ENCODE data around the gene TRAF3.
"Not testable (repeated sequence)": the region's sequence is repeated elsewhere in the genome, so short reads cannot be mapped to it uniquely, and the experiment has no call there.

The TRAF3 gene

DNA sequence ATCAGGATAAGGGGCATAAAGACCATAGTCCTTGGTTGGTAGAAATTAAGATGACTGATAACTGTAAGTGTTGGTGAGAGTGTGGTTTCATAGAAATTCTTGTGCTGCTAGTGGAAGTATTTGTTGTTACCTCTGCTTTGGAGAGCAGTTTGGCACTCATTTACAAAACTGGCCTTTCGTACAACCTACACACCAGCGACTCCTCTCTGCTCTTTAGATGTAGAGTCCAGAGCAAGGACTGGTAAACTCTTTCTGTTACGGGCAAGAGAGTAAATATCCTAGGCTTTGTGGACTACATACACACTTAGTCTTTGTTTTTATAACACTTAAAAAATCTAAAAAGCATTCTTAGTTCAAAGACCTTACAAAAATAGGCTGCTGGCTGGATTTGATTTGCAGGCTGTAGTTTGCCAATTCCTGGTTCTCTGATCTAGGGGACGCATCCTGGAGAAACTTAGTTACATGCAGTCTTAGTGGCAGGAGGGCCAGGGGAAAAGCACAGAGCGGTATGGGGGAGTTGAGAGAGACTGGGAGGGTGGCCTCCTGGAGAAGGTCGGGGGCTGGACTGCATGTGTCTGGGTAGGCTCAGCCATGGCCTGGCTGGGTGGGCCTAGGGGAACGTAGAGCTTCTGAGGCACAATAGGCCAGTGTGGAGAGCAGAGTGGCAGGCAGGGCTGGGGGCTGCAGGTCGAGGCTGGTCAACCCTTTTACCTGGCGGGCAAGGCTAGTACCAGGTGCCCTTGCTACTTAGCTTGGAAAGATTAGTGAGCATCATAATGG is 89.9 kb downstream of the TRAF3 start:
- DNase-seq (ENCODE audit: low spot score), result no peak

DNA sequence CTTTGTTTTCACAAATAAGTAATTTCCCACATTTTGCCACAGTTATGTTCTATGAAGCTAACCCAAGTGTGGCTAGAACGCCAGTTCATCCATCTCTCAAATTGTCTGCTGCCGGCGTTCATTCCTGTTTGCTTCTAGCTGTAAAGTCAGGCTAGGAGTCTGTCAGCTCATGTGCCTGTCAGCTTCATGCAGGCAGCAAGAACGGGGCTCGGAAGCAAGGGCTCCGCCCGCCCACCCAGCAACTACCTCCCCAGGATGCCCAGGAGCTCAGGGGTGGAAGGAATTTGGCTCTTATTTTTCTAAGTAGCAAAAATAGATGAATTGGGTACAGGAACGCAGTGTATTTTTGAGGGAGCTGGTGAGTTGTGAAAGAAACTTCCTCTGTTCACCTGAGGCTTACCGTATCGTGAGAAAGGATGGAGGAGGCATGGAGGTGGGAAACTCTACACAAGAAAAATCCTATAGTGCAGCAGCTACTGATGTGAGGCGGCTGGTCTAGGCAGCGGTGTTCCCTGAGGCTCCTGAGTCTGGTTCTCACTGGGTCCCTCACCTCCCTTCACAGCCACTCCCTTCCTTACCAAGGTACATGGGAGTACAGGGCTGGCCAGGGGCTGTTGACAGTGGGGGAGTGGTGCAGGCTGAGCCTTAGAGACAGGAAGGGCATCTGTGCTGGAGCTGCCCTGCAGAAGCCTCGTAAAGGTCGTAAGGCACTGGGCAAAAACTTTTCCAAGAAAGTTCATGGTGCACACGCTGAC is 90.8 kb downstream of the TRAF3 start:
- no peak for DNase-seq (ENCODE audit: low spot score)

DNA sequence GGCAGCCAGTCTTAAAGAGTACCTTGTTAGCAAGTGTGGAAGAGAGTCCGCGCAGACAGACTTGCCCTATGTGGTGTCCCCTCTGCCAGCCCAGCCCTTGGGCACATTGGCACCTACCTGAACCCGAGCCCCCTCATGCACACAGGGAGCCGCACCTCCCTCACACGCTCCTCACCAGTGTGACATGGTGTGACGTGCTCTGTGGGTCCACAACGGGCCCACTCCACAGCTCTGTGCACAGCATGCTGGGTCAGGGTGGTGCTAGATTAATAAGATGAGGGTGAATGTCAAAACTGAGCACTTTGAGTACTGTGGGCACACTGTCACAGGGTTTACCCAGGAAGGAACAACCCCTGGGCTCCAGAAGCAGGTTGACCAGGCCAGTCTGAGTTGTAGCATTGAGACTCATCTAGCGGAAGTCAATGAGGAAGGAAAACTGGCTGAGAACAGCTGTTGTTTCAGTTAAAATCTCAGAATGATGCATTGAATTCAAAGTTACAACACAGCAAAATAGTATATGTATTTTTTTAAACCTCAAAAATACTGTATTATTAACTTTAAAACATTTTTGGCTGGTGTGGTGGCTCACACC is 91.8 kb downstream of the TRAF3 start:
- DNase-seq (ENCODE audit: low spot score), result no peak

DNA sequence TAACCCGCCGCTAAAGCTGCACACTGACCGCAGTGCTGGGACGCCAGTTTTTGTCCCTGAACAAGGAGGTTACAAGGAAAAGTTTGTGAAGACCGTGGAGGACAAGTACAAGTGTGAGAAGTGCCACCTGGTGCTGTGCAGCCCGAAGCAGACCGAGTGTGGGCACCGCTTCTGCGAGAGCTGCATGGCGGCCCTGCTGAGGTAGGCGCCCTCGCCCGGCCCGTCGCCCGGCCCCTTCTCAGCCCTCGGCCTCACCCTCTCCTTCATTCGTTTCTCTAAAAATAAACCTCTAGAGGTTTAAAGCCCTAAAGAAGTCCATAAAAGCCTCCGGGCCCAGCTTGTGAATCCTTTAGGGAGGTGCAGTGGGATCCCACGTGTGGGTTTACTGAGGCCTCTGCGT is 93.0 kb downstream of the TRAF3 start:
- DNase-seq (ENCODE audit: low spot score), result no peak

DNA sequence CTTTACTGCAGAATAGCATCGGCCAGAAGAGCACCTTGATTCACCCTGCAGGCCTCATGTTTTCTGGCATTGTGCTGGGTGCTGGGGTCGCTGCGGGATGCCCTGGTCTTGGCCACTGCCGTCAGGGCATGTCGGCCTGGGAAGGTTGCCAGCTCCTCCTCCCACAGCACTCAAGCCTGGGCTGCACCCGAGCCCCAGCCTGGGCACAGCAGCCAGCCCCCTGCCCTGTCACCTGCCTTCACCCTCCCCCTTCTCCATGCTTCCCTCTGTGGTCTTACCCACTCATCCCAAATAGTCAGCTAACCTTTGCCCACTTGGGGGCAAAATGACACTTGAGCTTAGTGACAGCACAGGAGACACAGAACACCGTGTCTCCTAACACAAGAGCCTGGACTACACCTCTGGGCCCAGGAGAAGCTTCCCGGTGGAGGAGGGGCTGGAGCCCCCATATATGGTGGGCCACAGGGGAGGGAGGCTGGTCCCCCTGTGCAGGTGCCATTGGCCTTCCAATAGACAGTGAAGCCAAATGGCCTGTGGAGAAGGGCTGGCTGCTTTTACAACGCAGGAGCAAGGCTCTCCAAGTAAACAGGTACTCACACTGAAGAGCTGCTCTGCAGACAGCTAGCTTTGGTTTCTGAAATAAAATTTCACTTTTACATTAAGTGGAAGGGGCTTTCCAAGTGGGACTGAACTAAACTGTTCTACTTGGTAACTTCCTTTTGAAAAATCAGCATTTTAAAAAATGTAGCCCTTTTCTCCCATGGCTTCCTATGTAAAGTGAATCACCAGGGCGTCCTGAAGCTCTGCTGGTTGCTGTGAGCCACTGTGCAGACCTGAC is 94.0 kb downstream of the TRAF3 start:
- DNase-seq (ENCODE audit: low spot score), result no peak

DNA sequence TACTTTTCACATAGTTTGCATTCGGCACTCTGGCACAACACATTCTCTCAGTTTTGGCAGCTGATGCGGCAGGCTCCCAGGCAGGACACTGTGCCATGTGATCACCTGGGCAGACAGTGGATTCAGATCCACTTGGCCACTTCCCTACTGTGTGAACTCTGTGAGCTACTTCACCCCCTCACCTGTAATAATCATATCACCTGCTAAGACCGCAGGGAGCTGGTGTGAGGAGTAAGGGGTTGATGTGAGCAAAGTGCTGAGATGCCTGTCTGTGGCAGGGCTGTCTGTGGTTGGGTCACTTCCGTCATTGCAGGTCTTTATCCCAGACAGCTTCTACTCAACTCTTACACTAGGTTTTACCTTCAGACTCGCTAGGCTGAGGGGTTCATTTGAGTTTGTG is 94.8 kb downstream of the TRAF3 start:
- DNase-seq (ENCODE audit: low spot score), result no peak

DNA sequence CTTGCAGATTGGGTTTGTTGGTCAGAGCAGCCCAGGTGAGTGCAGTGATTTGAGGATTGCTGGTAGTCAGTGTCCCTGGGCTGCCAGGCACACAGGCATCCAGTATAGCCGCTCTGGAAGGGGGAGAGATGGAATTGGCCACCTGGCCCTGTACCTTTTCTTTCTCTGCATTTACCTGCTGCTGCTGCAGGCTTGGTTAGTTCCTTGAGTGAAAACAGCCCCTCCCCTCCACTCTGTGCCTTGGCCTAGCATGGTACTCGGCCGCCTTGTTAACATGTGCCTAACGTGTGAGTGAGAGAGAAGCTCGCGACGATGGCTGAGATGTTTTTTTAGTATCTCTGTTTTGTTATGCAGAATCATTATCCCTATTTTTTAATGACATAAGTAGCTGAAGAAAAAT is 95.9 kb downstream of the TRAF3 start:
- no peak for DNase-seq (ENCODE audit: low spot score)

DNA sequence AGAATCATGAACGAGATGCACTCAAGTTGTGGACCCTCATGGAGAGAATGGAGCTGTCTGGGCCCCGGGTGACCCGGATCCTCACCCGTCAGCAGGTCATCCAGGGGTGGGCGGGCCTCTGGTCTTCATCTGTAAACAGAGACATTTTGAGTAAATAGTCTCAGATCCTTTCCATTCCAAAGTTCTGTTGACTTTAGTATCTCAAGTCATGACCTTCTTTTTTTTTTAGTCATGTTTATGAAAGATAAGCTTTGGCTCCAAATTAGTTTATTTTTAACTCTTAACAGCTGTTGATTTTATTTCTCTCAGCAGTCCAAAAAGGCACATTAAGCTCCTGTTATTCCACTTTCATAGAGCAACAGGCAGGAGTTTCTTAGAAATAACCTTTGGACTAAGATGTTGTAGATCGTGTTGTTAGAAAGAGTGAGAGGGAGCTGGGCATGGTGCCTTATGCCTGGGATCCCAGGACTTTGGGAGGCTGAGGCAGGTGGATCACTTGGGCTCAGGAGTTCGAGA is 96.4 kb downstream of the TRAF3 start:
- no peak for DNase-seq (ENCODE audit: low spot score)

DNA sequence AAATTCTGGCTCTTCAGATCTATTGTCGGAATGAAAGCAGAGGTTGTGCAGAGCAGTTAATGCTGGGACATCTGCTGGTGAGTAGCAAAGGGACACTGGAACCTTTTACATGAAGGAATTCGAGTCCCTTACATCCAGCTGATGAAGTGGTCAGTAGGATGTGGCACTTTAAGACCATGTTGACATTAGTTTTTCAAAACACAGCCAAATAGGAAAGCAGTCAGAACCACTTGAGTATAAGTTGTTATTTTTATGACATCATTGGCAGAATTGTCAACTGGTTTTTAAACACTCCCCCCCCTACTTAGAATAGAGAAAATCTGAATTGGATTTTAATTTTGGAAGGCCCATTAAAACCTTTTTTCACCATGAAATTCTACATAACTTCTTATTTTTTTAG is 98.4 kb downstream of the TRAF3 start:
- DNase-seq (ENCODE audit: low spot score), result no peak

DNA sequence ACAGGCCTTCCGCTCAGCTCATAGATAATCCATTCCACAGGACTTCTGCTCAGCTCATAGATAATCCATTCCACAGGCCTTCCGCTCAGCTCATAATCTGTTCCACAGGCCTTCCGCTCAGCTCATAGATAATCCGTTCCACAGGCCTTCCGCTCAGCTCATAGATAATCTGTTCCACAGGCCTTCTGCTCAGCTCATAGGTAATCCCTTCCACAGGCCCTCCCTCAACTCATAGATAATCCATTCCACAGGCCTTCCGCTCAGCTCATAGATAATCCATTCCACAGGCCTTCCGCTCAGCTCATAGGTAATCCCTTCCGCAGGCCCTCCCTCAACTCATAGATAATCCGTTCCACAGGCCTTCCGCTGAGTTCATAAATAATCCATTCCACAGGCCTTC is 100.3 kb downstream of the TRAF3 start:
- DNase-seq (ENCODE audit: low spot score), result not testable (repeated sequence)

DNA sequence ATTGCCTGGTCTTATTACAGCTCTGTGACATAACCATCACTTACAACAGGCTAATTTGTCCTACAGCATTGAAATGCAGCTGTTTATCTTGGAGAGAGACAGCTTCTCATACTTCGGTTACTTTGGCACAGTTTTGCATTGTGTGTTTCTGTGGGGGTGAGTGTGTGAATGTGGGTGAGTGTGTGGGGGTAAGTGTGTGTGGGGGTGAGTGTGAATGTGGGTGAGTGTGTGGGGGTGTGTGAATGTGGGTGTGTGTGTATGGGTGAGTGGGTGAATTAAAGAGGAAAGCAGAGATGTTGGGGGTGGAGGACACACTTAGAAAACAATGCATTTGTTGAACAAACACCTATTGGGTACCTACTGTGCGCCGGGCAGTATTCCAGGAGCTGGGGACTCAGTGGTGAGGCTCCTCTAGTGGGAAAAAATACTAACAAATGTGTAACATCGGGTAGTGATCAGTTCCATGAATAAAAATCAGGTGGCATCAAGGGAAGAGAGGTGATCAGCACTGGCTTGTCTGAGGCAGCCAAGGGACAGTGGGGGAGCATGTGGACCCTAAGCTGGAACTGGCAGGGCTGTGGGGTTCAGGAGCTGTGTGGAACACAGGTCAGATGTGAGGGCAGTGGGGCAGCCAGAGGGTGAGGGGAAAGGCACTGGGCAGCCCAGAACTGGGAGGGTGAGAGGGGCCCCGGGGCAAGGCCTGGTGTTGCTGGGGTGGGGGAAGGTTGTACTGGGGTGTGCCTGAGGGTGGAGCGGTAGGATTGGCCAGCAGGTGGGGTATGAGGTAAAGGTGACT is 101.1 kb downstream of the TRAF3 start:
- DNase-seq (ENCODE audit: low spot score), result no peak

DNA sequence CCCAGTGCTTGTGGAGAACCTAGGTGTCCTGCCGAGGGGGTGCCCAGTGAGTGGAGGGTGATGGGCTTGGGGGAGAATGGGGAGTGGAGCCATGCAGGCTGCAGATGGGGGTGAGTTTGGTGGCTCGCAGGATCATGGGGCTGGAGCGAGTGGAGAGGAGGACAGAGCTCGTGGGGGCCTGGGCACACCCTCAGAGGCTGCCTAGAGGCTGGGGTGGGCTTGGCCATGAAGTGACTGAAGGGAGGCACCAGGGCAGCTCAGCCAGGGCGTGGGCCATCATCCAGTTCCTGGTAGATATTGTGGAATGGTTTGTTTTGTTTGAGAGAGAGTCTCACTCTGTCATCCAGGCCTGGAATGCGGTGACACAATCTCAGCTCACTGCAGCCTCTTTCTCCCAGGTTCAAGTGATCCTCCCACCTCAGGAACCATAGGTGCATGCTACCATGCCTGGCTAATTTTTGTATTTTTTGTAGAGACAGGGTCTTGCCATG is 101.8 kb downstream of the TRAF3 start:
- DNase-seq (ENCODE audit: low spot score), result no peak

DNA sequence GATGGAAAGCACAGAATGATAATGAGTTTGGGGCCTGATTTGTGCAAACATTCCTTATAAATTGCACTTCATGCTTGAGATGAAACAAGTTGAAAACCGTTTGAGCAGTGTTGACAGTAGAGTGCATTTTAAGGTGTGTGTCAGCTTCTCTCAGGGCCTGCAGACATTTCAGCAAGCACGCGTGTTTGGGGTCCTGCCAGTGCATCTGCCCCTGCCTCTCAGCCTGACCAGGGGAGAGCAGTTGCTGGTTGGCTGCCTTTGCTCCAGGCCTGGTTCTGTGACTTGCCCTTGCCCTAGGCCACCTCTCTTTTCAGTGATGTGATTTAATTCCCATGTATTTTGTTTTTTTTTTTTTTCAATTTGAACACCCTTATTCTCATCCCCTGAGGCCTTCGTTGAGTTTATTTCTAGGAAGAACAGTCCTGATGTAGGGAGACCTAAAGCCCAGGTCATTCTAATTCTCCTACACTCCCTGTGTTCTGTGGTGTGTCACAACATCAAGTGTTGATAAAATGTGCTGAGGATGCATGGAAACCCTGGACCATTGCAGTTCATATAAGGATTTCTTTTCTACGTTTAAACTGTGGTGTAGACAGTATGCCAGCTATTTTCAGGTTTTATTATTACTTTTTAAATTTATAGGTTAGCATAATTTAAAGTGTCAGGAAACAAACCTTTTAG is 105.1 kb downstream of the TRAF3 start:
- DNase-seq (ENCODE audit: low spot score), result no peak

DNA sequence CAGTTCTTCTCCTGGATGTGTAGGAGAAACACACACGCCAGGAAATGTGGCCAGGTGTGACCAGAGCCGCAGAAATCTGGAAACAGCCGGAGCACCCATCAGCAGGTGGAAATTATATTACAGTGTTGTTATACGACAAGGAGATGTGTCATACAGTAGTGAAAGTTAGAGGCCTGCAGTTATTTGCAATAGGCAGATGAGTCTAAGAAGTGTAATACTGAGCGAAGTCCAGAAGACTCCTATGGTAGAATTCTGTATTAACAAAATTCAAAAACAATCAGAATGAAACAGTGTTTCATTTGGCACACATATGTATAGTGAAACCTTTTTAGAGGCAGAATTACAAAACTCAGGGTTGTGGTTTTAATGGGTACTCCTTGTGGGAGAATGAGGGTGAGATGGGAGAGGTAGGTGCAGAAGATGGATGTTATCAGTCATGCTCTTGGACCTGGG is 105.9 kb downstream of the TRAF3 start:
- DNase-seq (ENCODE audit: low spot score), result no peak

DNA sequence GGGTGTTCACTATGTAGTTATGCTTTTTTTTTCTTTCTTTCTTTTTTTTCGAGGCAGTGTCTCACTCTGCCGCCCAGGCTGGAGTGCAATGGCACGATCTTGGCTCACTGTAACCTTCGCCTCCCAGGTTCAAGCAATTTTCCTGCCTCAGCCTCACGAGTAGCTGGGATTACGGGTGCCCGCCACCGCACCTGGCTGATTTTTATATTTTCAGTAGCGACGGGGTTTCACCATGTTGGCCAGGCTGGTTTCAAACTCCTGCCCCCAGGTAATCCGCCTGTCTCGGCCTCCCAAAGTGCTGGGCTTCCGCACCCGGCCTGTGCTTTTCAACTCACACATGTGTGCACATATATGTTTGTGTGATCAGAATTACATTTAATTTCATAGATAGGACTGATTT is 106.3 kb downstream of the TRAF3 start:
- no peak for DNase-seq (ENCODE audit: low spot score)

DNA sequence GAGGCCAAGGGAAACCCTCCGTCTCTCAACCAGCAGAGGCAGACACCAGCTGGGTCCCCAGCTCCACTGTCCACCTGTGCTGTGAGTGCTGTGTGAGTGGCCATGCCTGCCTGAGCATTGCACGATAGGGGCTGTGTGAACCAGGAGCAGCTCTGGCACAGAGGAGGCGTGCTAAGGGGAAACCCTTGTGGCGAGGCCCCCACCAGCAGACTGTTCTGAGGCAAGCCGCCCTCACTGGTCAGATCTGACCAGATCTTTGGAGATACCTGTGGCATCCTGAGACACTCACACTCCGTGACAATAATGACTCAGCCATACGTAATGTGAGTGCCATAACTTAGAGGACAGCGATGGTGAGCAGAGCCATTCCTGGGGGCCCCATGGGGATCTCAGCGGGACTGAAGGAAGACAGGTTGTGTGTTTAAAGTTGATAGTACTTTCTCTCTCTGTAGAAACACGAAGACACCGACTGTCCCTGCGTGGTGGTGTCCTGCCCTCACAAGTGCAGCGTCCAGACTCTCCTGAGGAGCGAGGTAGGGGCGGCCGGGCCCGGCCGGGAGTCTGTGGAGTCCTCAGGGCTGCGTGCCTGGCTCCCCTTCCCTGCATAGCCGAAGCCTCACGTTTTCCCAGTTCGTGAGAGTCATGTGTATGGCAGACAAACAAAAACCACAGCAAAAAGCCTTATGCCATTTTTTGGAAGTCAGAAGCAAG is 108.6 kb downstream of the TRAF3 start:
- DNase-seq (ENCODE audit: low spot score), result no peak

DNA sequence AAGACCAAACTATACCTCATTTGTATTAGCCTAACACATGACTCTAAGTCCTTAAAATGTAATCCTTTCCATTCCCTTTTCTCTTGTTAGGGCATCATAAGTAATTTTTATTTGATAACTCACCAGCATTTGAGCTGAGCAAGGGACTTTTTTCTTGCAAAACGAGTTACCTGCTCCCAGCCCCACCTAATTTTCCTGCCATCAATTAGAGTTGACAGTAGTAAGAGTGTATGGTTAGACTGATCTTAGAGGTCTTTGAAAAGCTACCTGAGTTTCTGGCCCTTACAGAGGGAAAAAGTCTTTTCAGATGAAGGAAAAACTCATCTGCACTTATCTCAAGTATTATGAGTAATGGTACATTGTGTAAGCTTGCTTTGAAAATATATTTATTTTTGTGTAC is 111.5 kb downstream of the TRAF3 start:
- no peak for DNase-seq (ENCODE audit: low spot score)

DNA sequence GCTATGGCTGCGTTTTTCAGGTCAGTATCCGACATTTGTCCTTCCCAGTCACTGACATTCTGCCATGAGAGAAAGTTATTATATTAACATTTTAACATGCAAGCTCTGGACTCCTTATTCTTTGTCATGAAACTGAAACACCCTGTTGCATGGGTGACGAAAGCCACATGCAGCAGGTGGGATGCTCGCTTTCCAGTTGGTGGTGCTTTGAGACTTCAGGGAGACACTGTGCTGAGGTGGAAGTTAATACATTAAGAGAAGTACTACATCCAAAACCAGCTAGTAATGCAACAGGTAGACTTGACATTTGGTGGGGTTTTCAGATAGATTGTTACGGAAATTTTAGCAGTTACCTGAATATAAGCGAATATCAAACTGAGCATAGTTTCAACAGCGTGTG is 112.4 kb downstream of the TRAF3 start:
- DNase-seq (ENCODE audit: low spot score), result no peak

DNA sequence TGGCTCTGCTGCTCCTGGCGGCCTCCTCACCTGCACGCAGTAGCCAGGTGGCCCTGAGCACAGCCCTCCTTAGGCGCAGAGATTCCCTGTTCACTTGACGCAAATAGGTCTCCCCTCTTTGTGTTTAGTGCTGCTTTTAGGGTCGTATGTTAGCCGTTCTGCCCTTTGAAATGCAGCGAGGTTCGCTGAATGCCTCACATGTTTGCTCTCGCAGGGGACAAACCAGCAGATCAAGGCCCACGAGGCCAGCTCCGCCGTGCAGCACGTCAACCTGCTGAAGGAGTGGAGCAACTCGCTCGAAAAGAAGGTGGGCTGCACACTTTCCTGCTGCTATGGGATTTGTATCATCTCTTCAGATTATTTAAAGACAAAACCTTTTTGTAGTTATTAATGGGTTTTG is 113.9 kb downstream of the TRAF3 start:
- DNase-seq (ENCODE audit: low spot score), result no peak

DNA sequence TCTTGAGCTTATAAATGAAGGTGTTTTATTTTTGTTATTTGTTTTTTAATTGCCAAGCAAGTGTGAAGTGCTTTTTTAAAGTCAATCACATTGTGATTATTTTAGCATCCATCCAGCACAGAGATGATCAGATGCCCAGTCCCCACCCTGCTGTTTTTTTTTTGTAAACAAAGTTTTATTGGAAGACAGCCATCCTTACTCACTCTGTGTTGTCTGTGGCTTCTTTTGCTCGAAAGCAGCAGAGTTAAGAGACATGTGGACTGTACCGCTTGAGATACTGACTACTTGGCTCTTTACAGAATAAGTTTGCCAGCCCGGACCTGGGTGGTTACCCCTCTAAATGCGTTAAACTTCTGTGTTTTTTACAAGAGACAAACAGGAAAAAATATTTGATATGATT is 114.3 kb downstream of the TRAF3 start:
- no peak for DNase-seq (ENCODE audit: low spot score)
